ENCODE measurements around the gene GRID1. TPM values are rescaled to one million over a fixed set of nuclear protein-coding genes. Genes with fewer than 3 reads are reported as not detected.

The GRID1 gene
- total RNA-seq, 1 experiment from 2014 or later = not detected

- Histone ChIP-seq H2AFZ (no peak overlapping the region), H3K36me3 (ENCODE audit: low read depth) (no peaks in the 10 kb centered on the region), H3K79me2 (ENCODE audit: low read depth) (no peaks in the 10 kb centered on the region), H4K20me1 (ENCODE audit: insufficient read depth) (no peaks in the 10 kb centered on the region), H3K9me2 (ENCODE audit: insufficient read depth) (no peaks in the 10 kb centered on the region), H3K27ac (no peak overlapping the region), H3K4me2 (no peak overlapping the region), H3K27me3 (ENCODE audit: insufficient read depth, low read depth) (peaks cover 29% of the 10 kb centered on the region), H3F3A (ENCODE audit: insufficient read depth, low read depth) (no peaks in the 10 kb centered on the region), H3K9me3 (ENCODE audit: insufficient read depth, low read depth) (no peaks in the 10 kb centered on the region), H3K4me3 (no peak overlapping the region), H3K4me1 (replicated peaks; ENCODE audit: insufficient read depth) (no peaks in the 10 kb centered on the region)
- DNase-seq = no peak
- BruUV-seq (replicated peaks) = no TSS peak
- ChIA-PET CTCF (no interaction called here), POLR2A (ENCODE audit: unreplicated experiment) (no interaction called here)
- TF ChIP-seq, protein P1, sequence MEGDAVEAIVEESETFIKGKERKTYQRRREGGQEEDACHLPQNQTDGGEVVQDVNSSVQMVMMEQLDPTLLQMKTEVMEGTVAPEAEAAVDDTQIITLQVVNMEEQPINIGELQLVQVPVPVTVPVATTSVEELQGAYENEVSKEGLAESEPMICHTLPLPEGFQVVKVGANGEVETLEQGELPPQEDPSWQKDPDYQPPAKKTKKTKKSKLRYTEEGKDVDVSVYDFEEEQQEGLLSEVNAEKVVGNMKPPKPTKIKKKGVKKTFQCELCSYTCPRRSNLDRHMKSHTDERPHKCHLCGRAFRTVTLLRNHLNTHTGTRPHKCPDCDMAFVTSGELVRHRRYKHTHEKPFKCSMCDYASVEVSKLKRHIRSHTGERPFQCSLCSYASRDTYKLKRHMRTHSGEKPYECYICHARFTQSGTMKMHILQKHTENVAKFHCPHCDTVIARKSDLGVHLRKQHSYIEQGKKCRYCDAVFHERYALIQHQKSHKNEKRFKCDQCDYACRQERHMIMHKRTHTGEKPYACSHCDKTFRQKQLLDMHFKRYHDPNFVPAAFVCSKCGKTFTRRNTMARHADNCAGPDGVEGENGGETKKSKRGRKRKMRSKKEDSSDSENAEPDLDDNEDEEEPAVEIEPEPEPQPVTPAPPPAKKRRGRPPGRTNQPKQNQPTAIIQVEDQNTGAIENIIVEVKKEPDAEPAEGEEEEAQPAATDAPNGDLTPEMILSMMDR (conservative IDR thresholded peaks at IDR 0.05) = no peak
- intact Hi-C loops (cut with micrococcal nuclease; ENCODE audit: unreplicated experiment) = no loop called here
Observed at GRCh38 chr10:86284355-86285105, 82.1 kb downstream of the GRID1 start.

DNA sequence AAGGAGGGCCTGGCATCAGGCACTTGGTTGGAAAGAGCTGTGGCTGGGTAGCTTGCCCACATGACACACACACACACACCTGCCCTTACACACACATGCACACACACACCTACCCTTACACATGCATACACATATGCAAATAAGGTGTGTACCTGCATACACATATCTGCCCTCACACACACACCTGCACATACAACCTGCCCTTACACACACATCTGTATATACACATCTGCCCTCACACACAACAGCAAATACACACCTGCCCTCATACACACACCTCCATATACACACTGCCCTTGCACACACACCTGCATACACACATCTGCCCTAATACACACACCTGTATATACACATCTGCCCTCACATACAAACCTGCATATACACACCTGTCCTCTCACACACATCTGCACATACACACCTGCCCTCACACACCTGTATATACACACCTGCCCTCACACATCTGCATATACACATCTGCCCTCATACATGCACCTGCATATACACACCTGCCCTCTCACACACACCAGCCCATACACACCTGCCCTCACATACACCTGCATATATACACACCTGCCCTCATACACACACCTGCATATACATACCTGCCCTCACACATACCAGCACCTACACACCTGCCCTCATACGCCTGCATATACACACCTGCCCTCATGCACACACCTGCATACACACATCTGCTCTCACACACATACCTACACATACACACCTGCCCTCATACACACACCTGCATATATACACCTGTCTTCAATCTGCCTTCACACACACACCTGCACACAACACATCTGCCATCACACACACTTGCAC lies 82.9 kb downstream of the GRID1 start:
- Histone ChIP-seq H3K4me3 (no peak overlapping the region), H3K27ac (no peak overlapping the region), H3K27me3 (ENCODE audit: insufficient read depth, low read depth) (peaks cover 22% of the 10 kb centered on the region), H3K9me3 (ENCODE audit: insufficient read depth, low read depth) (no peaks in the 10 kb centered on the region), H2AFZ (no peak overlapping the region), H3F3A (ENCODE audit: insufficient read depth, low read depth) (no peaks in the 10 kb centered on the region), H3K36me3 (ENCODE audit: low read depth) (no peaks in the 10 kb centered on the region), H3K4me1 (replicated peaks; ENCODE audit: insufficient read depth) (no peaks in the 10 kb centered on the region), H3K79me2 (ENCODE audit: low read depth) (no peaks in the 10 kb centered on the region), H3K4me2 (no peak overlapping the region), H3K9me2 (ENCODE audit: insufficient read depth) (no peaks in the 10 kb centered on the region), H4K20me1 (ENCODE audit: insufficient read depth) (no peaks in the 10 kb centered on the region)
- TF ChIP-seq EZH2 (IDR thresholded peaks at IDR 0.05; ENCODE audit: low read depth) = no peak
- TF ChIP-seq, protein P1 (conservative IDR thresholded peaks at IDR 0.05) = no peak
- no TSS peak for BruUV-seq (replicated peaks)
- ChIA-PET CTCF (no interaction called here), POLR2A (ENCODE audit: unreplicated experiment) (no interaction called here)
- DNase-seq = no peak
- intact Hi-C loops (cut with micrococcal nuclease; ENCODE audit: unreplicated experiment) = no loop called here

DNA sequence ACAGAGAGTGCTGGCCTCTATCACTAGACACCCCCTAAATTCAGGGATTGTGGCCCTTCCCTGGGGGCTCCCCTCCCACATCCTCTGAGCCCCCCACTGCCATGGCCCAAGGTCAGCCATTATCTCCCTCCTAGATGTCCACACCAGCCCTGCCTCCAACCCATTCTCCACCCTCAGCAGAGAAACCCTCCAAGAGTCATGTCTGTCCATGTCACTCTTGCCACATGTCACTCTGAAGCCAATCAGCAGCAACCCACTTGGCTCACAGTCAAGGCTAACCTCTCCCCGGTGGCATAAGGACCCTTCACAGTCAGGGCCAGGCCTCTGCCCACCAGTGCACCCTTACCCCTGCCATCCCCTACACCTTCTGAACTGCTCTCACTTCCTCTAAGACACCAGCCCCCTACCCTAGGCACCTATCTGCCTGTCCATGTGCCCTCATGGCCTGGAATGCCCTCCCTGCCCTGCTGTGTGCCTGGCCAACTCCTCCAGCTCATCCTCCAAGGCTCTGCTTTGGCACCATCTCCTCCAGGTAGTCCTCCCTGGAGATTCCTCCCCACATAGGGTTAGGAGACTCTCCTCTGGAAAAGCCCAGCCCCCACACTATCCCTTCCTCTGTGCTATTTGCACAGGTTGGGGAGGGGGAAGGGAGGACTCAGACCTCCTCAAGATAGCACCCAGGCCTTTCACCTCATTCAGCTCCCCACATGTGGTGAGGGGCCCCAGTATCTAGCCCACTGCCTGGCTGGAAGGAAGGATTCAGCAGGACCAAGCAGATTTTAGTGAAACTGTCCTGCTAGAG lies 83.7 kb downstream of the GRID1 start:
- intact Hi-C loops (cut with micrococcal nuclease; ENCODE audit: unreplicated experiment) = no loop called here
- no peaks in the 10 kb centered on the region for H3K9me2 ChIP-seq (ENCODE audit: insufficient read depth)
- DNase-seq = no peak
- no TSS peak for BruUV-seq (replicated peaks)
- no peaks in the 10 kb centered on the region for H3K79me2 ChIP-seq (ENCODE audit: low read depth)
- no peaks in the 10 kb centered on the region for H3K36me3 ChIP-seq (ENCODE audit: low read depth)
- no peak overlapping the region for H3K4me3 ChIP-seq
- H3K4me2 ChIP-seq = no peak overlapping the region
- H3K4me1 ChIP-seq (replicated peaks; ENCODE audit: insufficient read depth) = no peaks in the 10 kb centered on the region
- no peak overlapping the region for H3K27ac ChIP-seq
- H2AFZ ChIP-seq = no peak overlapping the region
- ChIA-PET POLR2A (ENCODE audit: unreplicated experiment) (no interaction called here), CTCF (no interaction called here)
- no peaks in the 10 kb centered on the region for H4K20me1 ChIP-seq (ENCODE audit: insufficient read depth)
- H3K9me3 ChIP-seq (ENCODE audit: insufficient read depth, low read depth) = no peaks in the 10 kb centered on the region
- TF ChIP-seq EZH2 (IDR thresholded peaks at IDR 0.05; ENCODE audit: low read depth) = no peak
- TF ChIP-seq, protein P1 (conservative IDR thresholded peaks at IDR 0.05) = no peak
- H3K27me3 ChIP-seq (ENCODE audit: insufficient read depth, low read depth) = peaks cover 15% of the 10 kb centered on the region; the same call in 1 of the 2 replicates
- H3F3A ChIP-seq (ENCODE audit: insufficient read depth, low read depth) = no peaks in the 10 kb centered on the region
